Activated T-helper 1 cell treated with anti-CD3 and anti-CD28 coated beads, Interleukin-12 subunit alpha, Interleukin-12 subunit beta, Interleukin-2, Interleukin-4 antibody, amounts not matched to agents 30 ng/mL and 10 ng/mL and 1 ng/mL, durations not matched to agents 14 hours and 24 hours and 36 hours (primary cell): Measurements from ENCODE around the gene SCMH1. TPM values are rescaled to one million over a fixed set of nuclear protein-coding genes. Genes with fewer than 3 reads are reported as not detected.

Source experiments
- DNase-seq: peaks from one replicate; pipeline ENCODE4 v3.0.0; 2021; ENCODE audit warnings: low spot score
- H3K27ac Mint-ChIP-seq: one replicate; pipeline ENCODE4 v1.8.0; 2021; ENCODE audit warnings: mild to moderate bottlenecking, mixed read lengths
- H3K27me3 Mint-ChIP-seq: one replicate; pipeline ENCODE4 v1.8.0; 2022; ENCODE audit warnings: mild to moderate bottlenecking, moderate library complexity, mixed read lengths; ENCODE audit not compliant: insufficient read depth
- H3K36me3 Mint-ChIP-seq: one replicate; pipeline ENCODE4 v1.8.0; 2021; ENCODE audit warnings: low read depth, mixed read lengths
- H3K4me1 Mint-ChIP-seq: one replicate; pipeline ENCODE4 v1.8.0; 2021; ENCODE audit warnings: low read depth, mixed read lengths
- H3K4me3 Mint-ChIP-seq: one replicate; pipeline ENCODE4 v1.8.0; 2021; ENCODE audit warnings: mild to moderate bottlenecking, moderate library complexity, mixed read lengths
- H3K9me3 Mint-ChIP-seq: one replicate; pipeline ENCODE4 v1.8.0; 2021; ENCODE audit warnings: mixed read lengths
- intact Hi-C: fragments of 100-400 bp; cut with micrococcal nuclease; formaldehyde crosslinking; loops from one replicate; pipeline ENCODE4 v1.15.1; 2024
- total RNA-seq: library from RNA; stranded (reverse); gene quantifications from 2 replicates; pipeline ENCODE4 v1.2.3, GENCODE V29; 2022

SCMH1 gene
- total RNA-seq, 1 donor from 2014 or later = 18.5 TPM

DNA sequence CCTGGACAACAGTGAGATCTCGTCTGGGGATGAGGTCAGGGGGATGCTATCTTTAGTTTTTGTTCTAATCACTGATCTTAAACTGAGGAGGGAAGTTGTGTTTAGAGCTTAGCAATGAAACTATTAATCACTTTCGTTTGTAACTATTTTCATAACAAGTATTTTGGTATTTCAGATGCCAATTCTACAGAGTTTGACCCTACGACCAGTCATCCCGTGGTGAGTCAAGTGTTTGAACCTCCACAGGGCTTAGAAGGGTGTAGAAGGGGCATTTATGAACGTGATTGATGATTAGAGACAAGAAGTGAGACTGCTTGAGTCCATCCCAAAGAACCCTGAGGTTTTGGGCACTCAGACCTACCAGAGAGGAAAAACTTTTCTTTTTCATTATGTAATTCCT is 236.2 kb downstream of the SCMH1 start:
- Mint-ChIP-seq H3K27me3 (no peaks in the 10 kb centered on the region), H3K4me3 (no peak overlapping the region), H3K27ac (no peak overlapping the region), H3K36me3 (peaks cover 73% of the 10 kb centered on the region), H3K9me3 (no peaks in the 10 kb centered on the region), H3K4me1 (peaks cover 23% of the 10 kb centered on the region)
- DNase-seq = no peak
- intact Hi-C loops = no loop called here

DNA sequence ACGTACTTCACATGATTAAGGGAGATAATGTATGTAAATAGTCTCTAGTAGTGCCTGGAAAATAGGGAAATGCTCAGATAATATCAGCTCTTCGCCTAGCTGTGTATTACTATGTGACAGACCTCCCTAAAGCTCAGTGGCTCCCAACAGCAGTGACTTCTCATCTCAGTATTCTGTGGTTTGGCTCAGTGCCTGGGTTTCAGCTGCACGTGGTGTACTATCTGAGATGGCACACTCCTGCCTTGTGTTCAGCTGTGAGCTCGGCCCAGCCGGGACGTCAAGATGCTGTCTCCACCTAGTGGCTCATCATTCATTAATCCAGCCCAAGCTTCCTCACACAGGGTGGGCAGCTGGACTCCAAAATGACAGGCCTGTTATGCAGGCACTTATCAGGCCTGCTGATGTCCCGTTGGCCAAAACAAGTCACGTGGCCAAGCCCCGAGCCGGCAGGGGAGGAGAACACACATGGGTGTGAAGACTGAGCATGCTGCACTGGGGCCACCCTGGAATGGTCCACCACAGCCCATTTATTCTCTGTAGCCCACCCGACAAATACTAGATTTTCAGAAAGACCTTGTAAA is 238.4 kb downstream of the SCMH1 start:
- no peaks in the 10 kb centered on the region for H3K27me3 Mint-ChIP-seq
- H3K36me3 Mint-ChIP-seq = peaks cover 66% of the 10 kb centered on the region
- intact Hi-C loops = loop anchor here (1.0 kb wide), 1 partner anchor 19 kb away; no protein-coding TSS in a partner anchor
- peak overlapping the region; percentile 61 for H3K27ac Mint-ChIP-seq
- no peak overlapping the region for H3K4me3 Mint-ChIP-seq
- peak; percentile 66 for DNase-seq
- H3K4me1 Mint-ChIP-seq = peaks cover 23% of the 10 kb centered on the region
- H3K9me3 Mint-ChIP-seq = no peaks in the 10 kb centered on the region

DNA sequence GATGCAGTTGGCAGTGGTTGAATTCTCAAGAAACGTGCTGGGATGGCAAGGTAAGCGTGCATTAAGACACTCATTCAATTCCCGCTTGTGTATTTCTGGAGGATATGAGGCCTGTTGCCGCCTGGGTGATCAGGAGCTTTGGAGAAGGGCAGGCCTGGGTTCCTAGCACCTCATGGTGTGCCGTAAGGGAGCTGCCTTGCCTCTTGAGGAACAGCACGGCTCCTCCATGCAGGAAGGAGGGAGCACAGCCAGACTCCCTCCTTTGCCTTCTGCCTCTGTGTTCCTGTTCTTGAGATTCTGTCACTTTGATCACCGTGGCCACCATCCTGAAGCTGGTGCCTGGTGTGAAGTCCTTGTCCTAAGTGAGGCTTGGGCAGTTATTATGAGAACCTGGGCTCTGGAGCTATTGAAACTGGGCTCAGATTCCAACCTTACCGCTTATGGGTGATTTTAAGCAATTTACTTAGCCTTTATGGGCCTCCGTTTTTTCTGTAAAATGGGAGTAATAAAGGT is 238.9 kb downstream of the SCMH1 start:
- H3K27me3 Mint-ChIP-seq = no peaks in the 10 kb centered on the region
- intact Hi-C loops = loop anchor here (1.0 kb wide), 1 partner anchor 19 kb away; no protein-coding TSS in a partner anchor

DNA sequence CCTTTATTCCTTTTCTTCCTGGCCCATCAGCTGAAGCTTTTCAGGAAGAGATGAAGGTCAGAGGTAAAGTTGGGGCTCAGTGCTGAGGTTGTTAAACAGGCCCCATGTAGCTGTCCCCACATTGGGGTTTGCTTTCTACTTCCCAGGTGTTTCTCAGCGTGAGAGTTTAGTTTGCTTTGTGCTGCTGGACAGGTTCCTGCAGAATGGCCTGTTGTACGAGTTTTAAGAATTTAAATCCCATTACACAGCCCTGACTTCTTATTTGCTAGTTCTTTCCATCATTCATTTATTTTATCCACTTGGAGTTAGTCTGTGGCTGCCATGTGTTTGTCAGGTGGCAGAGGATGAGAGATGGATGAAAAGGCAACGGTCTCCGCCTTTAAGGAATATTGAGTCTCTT is 243.4 kb downstream of the SCMH1 start:
- no peak overlapping the region for H3K4me3 Mint-ChIP-seq
- H3K36me3 Mint-ChIP-seq = peaks cover 63% of the 10 kb centered on the region
- H3K4me1 Mint-ChIP-seq = peaks cover 14% of the 10 kb centered on the region
- H3K27me3 Mint-ChIP-seq = no peaks in the 10 kb centered on the region
- DNase-seq = no peak
- no peaks in the 10 kb centered on the region for H3K9me3 Mint-ChIP-seq
- intact Hi-C loops = no loop called here
- H3K27ac Mint-ChIP-seq = no peak overlapping the region

More for the DNA sequence above, 238.9 kb downstream of the SCMH1 start:
- Mint-ChIP-seq H3K9me3 (no peaks in the 10 kb centered on the region), H3K4me1 (peaks cover 23% of the 10 kb centered on the region), H3K36me3 (peaks cover 65% of the 10 kb centered on the region), H3K27ac (peak overlapping the region; percentile 61), H3K4me3 (no peak overlapping the region)
- DNase-seq = no peak

DNA sequence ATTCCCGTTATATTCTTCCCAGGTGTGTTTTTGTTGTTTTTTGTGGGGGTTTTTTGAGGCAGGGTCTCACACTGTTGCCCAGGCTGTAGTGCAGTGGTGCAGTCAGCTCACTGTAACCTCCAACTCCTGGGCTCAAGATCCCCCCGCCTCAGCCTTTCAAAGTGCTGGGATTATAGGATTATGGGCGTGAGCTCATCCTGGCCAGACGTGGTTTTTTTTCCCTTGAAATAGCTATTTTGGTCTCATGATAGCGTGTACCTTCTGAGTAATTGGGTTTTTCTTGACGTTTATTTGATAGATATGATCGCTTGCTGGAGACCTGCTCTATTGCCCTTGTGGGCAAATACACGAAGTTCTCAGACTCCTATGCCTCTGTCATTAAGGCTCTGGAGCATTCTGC is 245.0 kb downstream of the SCMH1 start:
- Mint-ChIP-seq H3K27ac (no peak overlapping the region), H3K4me1 (no peaks in the 10 kb centered on the region), H3K4me3 (no peak overlapping the region), H3K27me3 (no peaks in the 10 kb centered on the region), H3K36me3 (peaks cover 57% of the 10 kb centered on the region), H3K9me3 (no peaks in the 10 kb centered on the region)
- no peak for DNase-seq
- intact Hi-C loops = no loop called here

DNA sequence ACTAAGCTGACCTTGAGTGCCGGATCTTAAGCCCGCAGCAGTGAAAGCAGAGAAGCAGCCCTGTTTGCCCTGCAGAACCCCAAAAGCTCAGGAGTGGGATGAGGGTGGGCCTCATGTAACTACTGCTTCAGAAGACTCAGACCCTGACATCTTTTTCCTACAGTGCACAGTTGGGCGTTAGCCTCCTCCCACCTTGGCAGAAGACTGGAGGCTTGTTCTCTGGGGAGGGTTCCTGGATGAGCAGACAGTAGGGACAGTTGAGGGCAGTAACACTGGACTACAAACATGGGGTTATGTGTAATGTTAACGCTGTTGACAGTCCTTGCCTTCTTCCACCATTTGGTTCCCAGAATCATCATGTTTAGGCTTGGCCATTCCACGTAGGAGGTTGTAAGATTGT is 253.0 kb downstream of the SCMH1 start:
- no peak for DNase-seq
- Mint-ChIP-seq H3K4me1 (peaks cover 40% of the 10 kb centered on the region), H3K36me3 (peaks cover 85% of the 10 kb centered on the region), H3K4me3 (no peak overlapping the region), H3K27me3 (no peaks in the 10 kb centered on the region), H3K27ac (no peak overlapping the region), H3K9me3 (no peaks in the 10 kb centered on the region)
- intact Hi-C loops = loop anchor here (10.0 kb wide), 2 partner anchors 256 to 944 kb away; partner anchors contain the start of genes CAP1 and SCMH1

DNA sequence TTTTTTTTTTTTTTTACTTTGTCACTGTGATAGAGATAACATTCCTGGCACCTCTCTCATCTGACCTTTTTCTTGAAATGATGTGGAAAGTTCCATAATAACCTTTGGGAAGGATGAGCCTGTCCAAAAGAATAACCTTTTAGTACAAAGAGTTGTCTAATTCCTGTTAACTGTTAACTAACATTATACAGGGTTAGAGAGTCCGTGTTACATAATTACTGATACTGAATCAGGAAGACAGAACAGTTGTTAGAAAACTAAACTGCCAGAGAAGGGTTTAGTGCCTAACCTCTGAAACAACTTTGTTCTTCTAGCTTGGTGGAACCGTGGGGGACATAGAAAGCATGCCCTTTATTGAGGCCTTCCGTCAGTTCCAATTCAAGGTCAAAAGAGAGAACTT is 253.8 kb downstream of the SCMH1 start:
- H3K36me3 Mint-ChIP-seq = peaks cover 86% of the 10 kb centered on the region
- H3K27me3 Mint-ChIP-seq = no peaks in the 10 kb centered on the region
- peaks cover 48% of the 10 kb centered on the region for H3K4me1 Mint-ChIP-seq
- H3K27ac Mint-ChIP-seq = no peak overlapping the region
- DNase-seq = no peak
- intact Hi-C loops = loop anchor here (10.0 kb wide), 2 partner anchors 257 to 943 kb away; partner anchors contain the start of genes CAP1 and SCMH1
- no peaks in the 10 kb centered on the region for H3K9me3 Mint-ChIP-seq
- H3K4me3 Mint-ChIP-seq = no peak overlapping the region

DNA sequence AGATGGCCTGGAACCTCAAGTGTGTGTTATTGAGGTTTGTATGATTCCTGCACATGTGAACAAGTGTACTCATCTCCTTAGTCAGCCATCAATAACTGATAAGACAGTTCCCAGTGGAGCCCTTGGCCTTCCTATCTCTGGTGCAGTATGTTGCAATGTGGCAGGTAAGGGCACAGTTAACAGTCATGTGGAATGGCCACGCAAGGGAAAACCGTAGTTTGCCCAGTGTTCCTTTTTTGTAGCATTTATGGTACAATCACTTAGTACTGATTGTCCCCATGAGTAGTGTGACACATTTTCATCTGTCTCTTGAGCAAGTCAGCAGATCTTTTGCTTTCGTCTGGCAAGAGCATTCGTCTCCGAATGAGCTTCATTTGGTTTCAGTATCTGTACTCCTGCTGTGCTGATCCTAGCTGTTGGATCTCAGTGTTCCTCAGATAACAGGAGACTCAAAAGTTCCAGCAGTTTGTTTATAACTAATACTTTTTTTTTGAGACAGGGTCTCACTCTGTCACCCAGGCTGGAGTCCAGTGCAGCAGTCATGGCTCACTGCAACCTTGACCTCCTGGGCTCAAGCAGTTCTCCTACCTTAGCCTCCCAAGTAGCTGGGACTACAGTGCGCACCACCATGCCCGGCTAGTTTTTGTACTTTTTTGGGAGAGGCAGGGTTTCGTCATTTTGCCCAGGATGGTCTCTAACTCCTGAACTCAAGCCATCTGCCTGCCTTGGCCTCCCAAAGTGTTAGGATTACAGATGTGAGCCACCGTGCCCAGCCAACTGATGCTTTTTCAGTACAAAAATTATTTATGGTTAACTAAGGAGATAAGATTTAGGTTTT is 254.4 kb downstream of the SCMH1 start:
- Mint-ChIP-seq H3K27ac (no peak overlapping the region), H3K36me3 (peaks cover 89% of the 10 kb centered on the region), H3K4me1 (peaks cover 51% of the 10 kb centered on the region), H3K9me3 (no peaks in the 10 kb centered on the region), H3K27me3 (no peaks in the 10 kb centered on the region), H3K4me3 (no peak overlapping the region)
- intact Hi-C loops = loop anchor here (10.0 kb wide), 2 partner anchors 257 to 943 kb away; partner anchors contain the start of genes CAP1 and SCMH1
- no peak for DNase-seq

DNA sequence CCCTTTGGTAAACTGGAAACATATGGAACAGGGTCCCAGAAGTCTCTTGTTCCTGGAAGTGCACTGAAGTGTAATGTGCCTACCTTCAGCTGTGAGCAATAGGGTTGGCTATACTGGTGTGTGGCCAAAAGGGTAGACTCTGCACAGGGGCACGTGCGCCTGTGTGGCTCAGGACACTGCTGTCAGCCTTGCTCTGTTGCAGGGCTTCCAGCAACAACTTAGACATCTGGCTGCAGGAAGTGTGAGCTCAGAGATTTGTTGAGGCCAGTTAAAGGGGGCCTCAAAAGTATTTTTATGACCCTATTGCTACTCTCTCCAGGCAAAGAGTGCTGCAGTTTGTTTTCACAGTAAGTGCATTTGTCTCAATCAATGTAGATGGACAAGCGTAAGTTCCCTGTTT is 255.2 kb downstream of the SCMH1 start:
- H3K36me3 Mint-ChIP-seq = peaks cover 91% of the 10 kb centered on the region
- intact Hi-C loops = loop anchor here (10.0 kb wide), 2 partner anchors 258 to 942 kb away; partner anchors contain the start of genes CAP1 and SCMH1

DNA sequence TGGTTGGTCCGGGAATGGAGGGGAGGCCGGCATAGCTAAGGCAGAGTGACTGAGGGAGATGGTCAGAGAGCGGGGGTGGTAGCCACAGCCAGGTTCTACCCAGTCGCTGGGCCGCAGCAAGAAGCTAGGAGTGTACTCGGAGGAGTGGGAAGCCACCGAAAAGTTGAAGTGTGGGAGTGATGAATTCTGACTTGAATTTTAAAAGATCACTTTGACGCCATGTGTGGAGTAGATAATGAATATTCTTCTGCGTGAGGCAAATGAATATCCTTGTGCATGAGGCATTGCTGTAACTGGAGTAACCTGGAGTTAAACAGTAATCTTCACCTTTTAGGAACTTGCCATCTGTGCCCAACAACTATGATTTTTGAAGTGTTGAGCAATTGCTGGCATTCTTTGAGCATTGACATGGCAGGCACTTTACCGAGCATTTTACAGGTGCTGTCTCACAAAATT is 255.8 kb downstream of the SCMH1 start:
- Mint-ChIP-seq H3K27ac (peak overlapping the region; percentile 84), H3K27me3 (no peaks in the 10 kb centered on the region), H3K4me3 (no peak overlapping the region), H3K36me3 (peaks cover 87% of the 10 kb centered on the region), H3K9me3 (no peaks in the 10 kb centered on the region), H3K4me1 (peaks cover 60% of the 10 kb centered on the region)
- no peak for DNase-seq
- intact Hi-C loops = loop anchor here (10.0 kb wide), 2 partner anchors 258 to 942 kb away; partner anchors contain the start of genes CAP1 and SCMH1

More for the DNA sequence above, 255.2 kb downstream of the SCMH1 start:
- Mint-ChIP-seq H3K4me3 (no peak overlapping the region), H3K4me1 (peaks cover 57% of the 10 kb centered on the region), H3K27ac (no peak overlapping the region), H3K9me3 (no peaks in the 10 kb centered on the region), H3K27me3 (no peaks in the 10 kb centered on the region)
- no peak for DNase-seq

DNA sequence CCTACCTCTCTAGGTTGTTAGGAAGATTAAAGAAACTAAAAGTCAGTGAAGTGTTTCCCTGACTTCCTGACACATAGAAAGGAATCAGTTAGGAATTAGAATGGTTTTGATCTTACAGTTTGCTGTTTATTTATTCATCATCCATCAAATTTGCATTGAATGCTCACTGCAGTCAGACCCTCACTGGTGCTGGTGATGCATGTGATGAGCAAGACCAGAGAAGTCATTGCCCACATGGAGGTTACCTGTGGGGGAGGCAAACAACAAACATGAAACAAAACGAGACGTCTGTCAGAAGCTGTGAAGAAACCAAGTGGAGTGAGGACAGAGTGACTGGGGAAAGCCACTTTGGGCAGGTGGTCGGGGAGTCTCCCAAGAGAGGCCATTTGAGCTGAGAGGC is 256.2 kb downstream of the SCMH1 start:
- Mint-ChIP-seq H3K4me3 (no peak overlapping the region), H3K4me1 (peaks cover 65% of the 10 kb centered on the region), H3K27ac (peak overlapping the region; percentile 84), H3K9me3 (no peaks in the 10 kb centered on the region), H3K27me3 (no peaks in the 10 kb centered on the region), H3K36me3 (peaks cover 87% of the 10 kb centered on the region)
- intact Hi-C loops = loop anchor here (2.0 to 10.0 kb wide), 3 partner anchors 259 to 941 kb away; partner anchors contain the start of genes CAP1 and SCMH1
- no peak for DNase-seq

DNA sequence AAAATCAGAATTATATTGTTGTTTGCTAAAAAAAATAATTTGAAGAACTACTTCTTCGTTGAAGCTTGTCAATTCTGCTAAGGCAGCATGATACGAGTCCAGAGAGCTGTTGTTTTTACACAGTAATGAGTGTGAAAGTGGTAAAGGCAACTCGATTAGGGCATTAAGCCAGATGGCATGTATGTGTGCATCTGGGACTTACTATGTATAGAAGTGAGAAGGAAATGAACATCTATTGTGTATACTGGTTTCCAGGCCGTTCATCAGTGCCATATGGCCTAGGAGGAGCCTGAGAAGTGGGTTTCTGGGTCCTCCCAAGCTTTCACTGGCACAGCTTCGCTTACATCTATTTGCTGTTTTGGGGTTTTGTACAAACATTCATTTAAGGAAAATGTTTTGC is 256.9 kb downstream of the SCMH1 start:
- no peak for DNase-seq
- peak overlapping the region; percentile 84 for H3K27ac Mint-ChIP-seq
- peaks cover 63% of the 10 kb centered on the region for H3K4me1 Mint-ChIP-seq
- H3K36me3 Mint-ChIP-seq = peaks cover 84% of the 10 kb centered on the region
- no peaks in the 10 kb centered on the region for H3K27me3 Mint-ChIP-seq
- intact Hi-C loops = loop anchor here (2.0 to 10.0 kb wide), 3 partner anchors 260 to 940 kb away; partner anchors contain the start of genes CAP1 and SCMH1
- no peak overlapping the region for H3K4me3 Mint-ChIP-seq
- H3K9me3 Mint-ChIP-seq = no peaks in the 10 kb centered on the region
